ENCODE results near the gene NUMBL.

GRCh38 chr19:40739030-40739839 lies 48.8 kb upstream of the NUMBL start:
- TF ChIP-seq, protein P1, sequence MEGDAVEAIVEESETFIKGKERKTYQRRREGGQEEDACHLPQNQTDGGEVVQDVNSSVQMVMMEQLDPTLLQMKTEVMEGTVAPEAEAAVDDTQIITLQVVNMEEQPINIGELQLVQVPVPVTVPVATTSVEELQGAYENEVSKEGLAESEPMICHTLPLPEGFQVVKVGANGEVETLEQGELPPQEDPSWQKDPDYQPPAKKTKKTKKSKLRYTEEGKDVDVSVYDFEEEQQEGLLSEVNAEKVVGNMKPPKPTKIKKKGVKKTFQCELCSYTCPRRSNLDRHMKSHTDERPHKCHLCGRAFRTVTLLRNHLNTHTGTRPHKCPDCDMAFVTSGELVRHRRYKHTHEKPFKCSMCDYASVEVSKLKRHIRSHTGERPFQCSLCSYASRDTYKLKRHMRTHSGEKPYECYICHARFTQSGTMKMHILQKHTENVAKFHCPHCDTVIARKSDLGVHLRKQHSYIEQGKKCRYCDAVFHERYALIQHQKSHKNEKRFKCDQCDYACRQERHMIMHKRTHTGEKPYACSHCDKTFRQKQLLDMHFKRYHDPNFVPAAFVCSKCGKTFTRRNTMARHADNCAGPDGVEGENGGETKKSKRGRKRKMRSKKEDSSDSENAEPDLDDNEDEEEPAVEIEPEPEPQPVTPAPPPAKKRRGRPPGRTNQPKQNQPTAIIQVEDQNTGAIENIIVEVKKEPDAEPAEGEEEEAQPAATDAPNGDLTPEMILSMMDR (IDR thresholded peaks at IDR 0.05; ENCODE audit: insufficient read depth, low read depth, low read length): no peak
- no peak for TF ChIP-seq EZH2 (IDR thresholded peaks at IDR 0.05; ENCODE audit: insufficient read depth, low read length)

Measured in astrocyte (in vitro differentiated cells and primary cell).